SIG-M5 treated with dmso at 0.1 percent for 504 hours (cell line): ENCODE data around the gene INPP5A.
"Not testable (repeated sequence)": the region's sequence is repeated elsewhere in the genome, so short reads cannot be mapped to it uniquely, and the experiment has no call there.

Source experiments
- DNase-seq: peaks from one replicate; lab custom pipeline; 2025; ENCODE audit not compliant: unreplicated experiment; lab: John Stamatoyannopoulos, UW

The INPP5A gene

GRCh38 chr10:132537684-132538001 is at the start of gene INPP5A:
Gene INPP5A (plus strand): TSS chr10:132537787. CDS start chr10:132538097, 310 bp downstream.
- DNase-seq, result no peak

DNA sequence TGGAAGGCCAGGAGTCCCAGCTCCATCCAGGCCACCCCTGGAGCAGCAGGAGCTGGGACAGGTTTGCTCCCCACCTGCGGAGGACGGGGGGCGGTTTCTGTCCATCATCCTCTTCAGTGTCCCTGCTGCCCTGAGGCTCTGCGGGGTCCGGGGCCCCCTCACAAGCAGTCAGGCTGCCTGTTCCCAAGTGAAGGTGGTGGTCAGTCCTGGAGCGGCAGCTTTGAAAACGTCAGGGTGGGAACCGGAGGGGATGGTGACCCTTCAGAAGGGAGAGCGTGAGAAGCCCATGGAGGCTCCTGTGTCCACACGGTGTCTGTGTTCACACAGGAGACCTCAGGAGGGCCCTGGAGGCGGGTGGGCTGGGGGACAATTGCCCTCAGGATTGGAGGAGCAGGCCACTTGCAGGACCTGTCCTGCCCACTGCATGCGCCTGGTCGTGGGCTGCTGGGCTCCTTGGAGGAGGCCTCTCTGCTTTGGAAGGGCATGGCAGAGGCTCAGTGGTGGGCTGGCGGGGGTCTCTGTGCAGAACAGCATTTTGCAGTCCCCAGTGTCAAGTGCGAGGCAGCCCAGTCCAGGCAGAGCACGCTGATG is 49.3 kb upstream of the INPP5A start:
- DNase-seq, result no peak

GRCh38 chr10:132489053-132489703 is 48.4 kb upstream of the INPP5A start:
- no peak for DNase-seq

- no peak for DNase-seq
Measured at GRCh38 chr10:132489704-132490534, 47.7 kb upstream of the INPP5A start.

- not testable (repeated sequence) for DNase-seq
Measured at GRCh38 chr10:132491534-132491933, 46.1 kb upstream of the INPP5A start.

GRCh38 chr10:132492323-132493025 is 45.1 kb upstream of the INPP5A start:
- DNase-seq, result no peak

DNA sequence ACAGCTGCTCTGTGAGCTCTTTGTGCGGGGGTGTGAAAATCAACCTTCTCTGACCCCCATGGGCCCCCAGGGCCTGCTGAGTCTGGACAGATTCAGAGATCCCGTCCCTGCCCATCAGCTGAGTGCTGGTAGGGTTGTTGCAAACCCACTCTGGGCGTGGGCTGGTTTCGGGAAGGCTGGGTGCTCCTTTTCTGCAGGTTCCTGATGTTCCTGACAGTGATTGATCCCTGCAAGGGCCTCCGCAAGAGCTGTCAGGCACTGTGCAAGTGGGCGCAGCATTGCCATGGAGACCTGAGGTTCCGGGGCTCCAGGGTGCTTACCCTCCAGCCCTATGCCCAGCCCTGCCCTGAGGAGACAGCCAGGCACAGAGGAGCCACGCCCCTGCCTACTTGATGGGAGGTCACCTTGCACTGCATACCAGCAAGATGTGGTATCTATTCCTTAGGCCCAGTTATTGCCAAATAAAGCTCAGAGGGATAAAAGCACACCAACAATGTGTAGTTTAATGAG is 44.3 kb upstream of the INPP5A start:
- DNase-seq, result no peak

DNA sequence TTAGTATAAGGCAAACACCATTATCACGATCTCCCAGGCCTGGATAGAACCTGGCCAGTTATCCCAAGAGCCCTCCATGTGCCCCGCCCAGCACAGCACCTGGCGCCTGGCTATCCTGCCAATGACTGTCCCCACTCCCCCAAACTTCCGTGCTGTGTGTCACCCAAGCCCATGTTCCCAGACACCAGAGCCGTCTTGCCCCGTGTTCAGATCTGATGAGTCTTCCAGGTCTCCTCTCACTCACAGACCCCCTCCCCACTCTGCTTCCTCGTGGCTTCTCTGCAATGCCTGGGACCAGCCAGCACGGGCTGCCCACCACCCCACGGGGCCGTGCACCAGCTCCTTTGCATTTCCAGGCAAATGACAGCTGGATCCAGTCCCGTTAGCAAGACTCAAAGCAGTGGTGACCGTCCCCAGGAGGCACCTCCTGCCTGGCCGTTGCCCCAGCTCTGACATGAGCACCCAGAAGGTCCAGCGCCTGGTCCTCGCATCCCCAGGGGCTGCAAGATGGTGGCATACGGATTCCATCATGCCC is 43.8 kb upstream of the INPP5A start:
- DNase-seq, result no peak

DNA sequence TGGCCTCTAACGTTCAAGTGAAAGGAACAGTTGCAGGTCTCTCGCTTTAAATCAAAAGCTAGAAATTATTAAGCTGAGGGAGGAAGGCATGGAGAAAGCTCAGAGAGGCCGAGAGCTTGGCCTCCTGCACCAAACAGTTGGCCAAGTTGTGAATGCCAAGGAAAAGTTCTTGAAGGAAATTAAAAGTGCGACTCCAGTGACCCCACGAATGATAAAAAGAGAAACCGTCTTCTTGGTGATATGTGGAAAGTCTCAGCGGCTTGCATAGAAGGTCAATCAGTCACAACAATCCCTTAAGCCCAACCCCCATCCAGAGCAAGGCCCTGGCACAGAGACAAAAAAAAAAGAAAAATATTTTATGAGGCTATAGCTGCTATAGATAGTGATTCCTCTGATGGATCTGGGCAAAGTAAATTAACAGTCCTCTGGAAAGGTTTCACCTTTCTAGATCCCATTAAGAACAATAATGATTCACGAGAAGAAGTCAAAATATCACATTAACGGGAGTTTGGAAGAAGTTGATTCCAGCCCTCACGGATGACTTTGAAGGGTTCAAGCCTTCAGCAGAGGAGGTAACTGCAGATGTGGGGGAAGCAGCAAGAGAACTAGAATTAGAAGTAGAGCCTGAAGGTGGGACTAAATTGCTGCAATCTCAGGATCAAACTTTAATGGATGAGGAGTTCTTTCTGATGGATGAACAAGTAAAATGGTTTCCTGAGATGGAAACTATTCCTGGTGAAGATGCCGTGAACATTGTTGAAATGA is 42.5 kb upstream of the INPP5A start:
- DNase-seq, result no peak

GRCh38 chr10:132496360-132497062 is 41.1 kb upstream of the INPP5A start:
- no peak for DNase-seq

- peak; percentile 42 for DNase-seq
Measured at GRCh38 chr10:132497063-132497680, 40.4 kb upstream of the INPP5A start.

DNA sequence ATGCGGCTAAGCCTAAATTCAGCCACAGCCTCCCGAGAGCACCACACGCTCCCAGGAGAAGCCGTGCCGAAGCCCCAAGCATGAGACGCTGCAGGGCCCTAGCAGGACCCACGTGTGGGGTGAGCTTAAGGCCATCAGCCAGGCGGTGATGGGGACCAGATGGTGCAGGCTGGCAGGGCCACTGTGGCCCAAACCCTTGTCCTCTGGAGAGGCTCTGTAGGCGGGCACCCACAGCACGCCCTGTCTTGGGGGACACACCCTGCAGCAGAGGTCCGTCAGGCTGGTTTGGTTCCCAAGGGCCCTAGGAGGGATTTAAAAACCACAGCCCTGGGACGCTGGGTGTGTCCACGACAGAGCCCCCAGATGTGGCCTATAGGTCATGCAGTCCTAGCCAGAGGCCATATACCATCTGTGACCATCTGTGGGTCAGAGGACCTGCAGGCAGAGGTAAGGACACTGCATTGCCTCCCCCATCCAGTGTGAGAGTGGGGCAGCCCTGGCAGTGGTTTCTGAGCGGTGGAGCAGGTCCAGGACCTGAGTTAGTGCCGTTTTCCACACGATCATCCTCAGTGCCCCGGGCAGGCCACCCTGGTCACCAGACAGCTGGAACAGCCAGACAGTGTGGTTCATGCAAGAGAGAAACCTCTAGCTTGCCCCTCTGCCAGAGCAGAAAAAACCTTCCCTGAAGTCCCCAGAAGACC is 39.6 kb upstream of the INPP5A start:
- no peak for DNase-seq

DNA sequence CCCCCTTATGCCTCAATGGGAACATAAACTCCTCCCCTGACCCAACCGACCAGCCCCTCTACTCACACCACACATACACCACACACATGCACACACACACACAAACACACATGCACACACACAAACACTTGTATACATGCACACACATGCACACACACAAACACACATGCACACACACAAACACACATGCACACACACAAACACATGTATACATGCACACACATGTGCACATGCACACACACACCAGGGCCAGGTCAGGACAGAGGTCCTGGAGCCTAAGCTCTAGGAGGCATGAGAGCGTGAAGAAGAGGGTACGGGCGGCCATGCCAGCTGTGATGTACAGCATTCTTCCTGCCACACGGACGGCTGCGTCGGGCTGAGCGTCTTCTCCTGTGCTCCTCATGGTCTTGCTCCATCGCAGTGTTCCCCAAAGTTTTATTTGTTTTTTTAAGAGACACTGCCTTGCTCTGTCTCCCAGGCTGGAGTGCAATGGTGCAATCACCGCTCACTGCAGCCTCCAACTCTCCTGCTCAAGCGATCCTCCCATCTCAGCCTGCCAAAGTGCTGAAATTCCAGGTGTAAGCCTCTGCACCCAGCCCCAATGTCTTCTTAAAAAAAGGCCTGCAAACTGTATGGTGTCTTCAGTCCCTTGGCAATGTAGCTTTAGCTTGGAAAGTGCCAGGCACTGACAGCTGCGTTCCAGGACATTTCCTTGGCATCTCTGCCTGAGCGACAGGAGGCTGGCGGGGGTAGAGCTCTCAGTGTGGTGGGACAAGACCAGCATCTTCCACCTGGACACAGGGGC is 38.8 kb upstream of the INPP5A start:
- DNase-seq, result no peak

- DNase-seq, result no peak
Measured at GRCh38 chr10:132499367-132499685, 38.3 kb upstream of the INPP5A start.

GRCh38 chr10:132500781-132501415 is 36.7 kb upstream of the INPP5A start:
- DNase-seq, result no peak

DNA sequence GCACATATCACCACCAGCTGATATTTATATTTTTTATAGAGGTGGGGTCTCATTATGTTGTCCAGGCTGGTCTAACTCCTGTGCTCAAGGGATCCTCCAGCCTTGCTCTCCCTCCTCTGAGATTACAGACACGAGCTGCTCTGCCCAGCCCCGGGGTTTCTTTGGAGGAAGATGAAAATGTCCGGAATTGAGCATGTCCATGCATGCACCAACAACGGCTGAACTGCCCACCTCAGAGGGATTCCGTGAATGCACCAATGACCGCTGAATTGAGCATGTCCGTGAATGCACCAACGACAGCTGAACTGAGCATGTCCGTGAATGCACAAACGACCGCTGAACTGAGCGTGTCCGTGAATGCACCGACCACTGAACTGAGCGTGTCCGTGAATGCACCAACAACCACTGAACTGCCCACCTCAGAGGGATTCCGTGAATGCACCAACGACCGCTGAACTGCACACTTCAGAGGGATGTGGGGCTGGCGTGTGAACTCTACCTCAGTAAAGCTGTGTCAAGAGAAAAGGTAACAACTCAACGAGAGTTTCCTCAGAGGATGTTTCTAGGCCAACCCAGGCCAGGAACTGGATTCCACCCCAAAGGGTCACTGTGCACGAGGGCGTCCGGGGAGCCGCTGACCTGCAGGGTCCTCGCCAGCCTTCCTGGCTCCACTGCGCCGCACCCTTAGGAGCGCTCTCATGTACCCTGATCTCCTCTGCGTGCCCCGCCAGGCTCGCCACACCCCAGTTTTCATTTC is 34.9 kb upstream of the INPP5A start:
- DNase-seq, result no peak
